DOHH2 (cell line): Measurements from ENCODE around the gene RGS3.

Experiments
- H3F3A ChIP-seq: fragments of 200-600 bp; sonication (generic), shearing (Covaris generic); 2 replicates; pipeline ENCODE4 v1.6.0; 2016; ENCODE audit warnings: antibody characterized with exemption, mild to moderate bottlenecking; ENCODE audit not compliant: control insufficient read depth, insufficient read depth
- H3K27ac ChIP-seq: fragments of 200-600 bp; sonication (generic); 2 replicates; pipeline ENCODE4 v1.5.1; 2014; ENCODE audit warnings: low read depth, mild to moderate bottlenecking, low read length, moderate library complexity
- H3K27me3 ChIP-seq: fragments of 200-600 bp; sonication (generic); 2 replicates; pipeline ENCODE4 v1.6.1; 2014; ENCODE audit warnings: mild to moderate bottlenecking, low read length, mixed read lengths; ENCODE audit not compliant: control insufficient read depth
- H3K36me3 ChIP-seq: fragments of 200-600 bp; sonication (generic); 2 replicates; pipeline ENCODE4 v1.6.1; 2014; ENCODE audit warnings: mild to moderate bottlenecking, low read length, moderate library complexity, mixed read lengths; ENCODE audit not compliant: control insufficient read depth
- H3K4me1 ChIP-seq: fragments of 200-600 bp; sonication (generic); 2 replicates; pipeline ENCODE4 v1.6.1; 2014; ENCODE audit warnings: mild to moderate bottlenecking, low read length, mixed read lengths; ENCODE audit not compliant: control insufficient read depth
- H3K4me2 ChIP-seq: fragments of 200-600 bp; sonication (generic); 2 replicates; pipeline ENCODE4 v1.6.0; 2014; ENCODE audit warnings: mild to moderate bottlenecking, low read length, moderate library complexity
- H3K4me3 ChIP-seq: fragments of 200-600 bp; sonication (generic); 2 replicates; pipeline ENCODE4 v1.5.1; 2014; ENCODE audit warnings: mild to moderate bottlenecking, low read length, mixed read lengths
- H3K79me2 ChIP-seq: fragments of 200-600 bp; sonication (generic); 2 replicates; pipeline ENCODE4 v1.6.1; 2014; ENCODE audit warnings: mild to moderate bottlenecking, low read length, mixed read lengths; ENCODE audit not compliant: control insufficient read depth
- H3K9me2 ChIP-seq: fragments of 200-600 bp; sonication (generic); replicated peaks from 2 replicates; pipeline ENCODE4 v1.6.1; 2014; ENCODE audit warnings: mild to moderate bottlenecking, low read length, mixed read lengths; ENCODE audit not compliant: control insufficient read depth
- H3K9me3 ChIP-seq: fragments of 200-600 bp; sonication (generic); 2 replicates; pipeline ENCODE4 v1.6.1; 2014; ENCODE audit warnings: antibody characterized with exemption, low read length, mixed read lengths; ENCODE audit not compliant: control insufficient read depth, insufficient read depth
- H4K20me1 ChIP-seq: fragments of 200-600 bp; sonication (generic); 2 replicates; pipeline ENCODE4 v1.6.0; 2014; ENCODE audit warnings: low read depth, mild to moderate bottlenecking, antibody characterized with exemption, low read length, moderate library complexity; ENCODE audit not compliant: control insufficient read depth, insufficient read depth
- CTCF ChIP-seq: fragments of 200-600 bp; sonication (generic); IDR thresholded peaks from one replicate; pipeline ENCODE4 v1.5.1; 2014; ENCODE audit warnings: antibody characterized with exemption, mild to moderate bottlenecking, low read depth, low read length; ENCODE audit not compliant: poor library complexity, severe bottlenecking
- EZH2phosphoT487 ChIP-seq: fragments of 200-600 bp; sonication (generic); IDR thresholded peaks from 2 replicates; pipeline ENCODE4 v1.6.1; 2017; ENCODE audit warnings: borderline replicate concordance, mild to moderate bottlenecking, antibody characterized with exemption, low read length, moderate library complexity, mixed read lengths

The RGS3 gene

GRCh38 chr9:113545068-113545467 is 81.5 kb downstream of the RGS3 start:
- Histone ChIP-seq H4K20me1 (no peaks in the 10 kb centered on the region), H3K4me2 (no peak overlapping the region), H3K27ac (no peak overlapping the region), H3F3A (0 out of 2 replicates have a peak, but pooled peaks cover 2% of the 10 kb centered on the region), H3K4me1 (peaks cover 19% of the 10 kb centered on the region), H3K27me3 (no peaks in the 10 kb centered on the region), H3K79me2 (no peaks in the 10 kb centered on the region), H3K9me3 (no peaks in the 10 kb centered on the region), H3K4me3 (no peak overlapping the region), H3K36me3 (no peaks in the 10 kb centered on the region), H3K9me2 (no peaks in the 10 kb centered on the region)
- TF ChIP-seq CTCF (no peak), EZH2phosphoT487 (no peak)

- H3K4me2 ChIP-seq = no peak overlapping the region
- TF ChIP-seq EZH2phosphoT487 (no peak), CTCF (no peak)
- no peaks in the 10 kb centered on the region for H3K79me2 ChIP-seq
- H3F3A ChIP-seq = 0 out of 2 replicates have a peak, but pooled peaks cover 2% of the 10 kb centered on the region
- H4K20me1 ChIP-seq = no peaks in the 10 kb centered on the region
- no peak overlapping the region for H3K4me3 ChIP-seq
- peaks cover 11% of the 10 kb centered on the region for H3K4me1 ChIP-seq
- no peak overlapping the region for H3K27ac ChIP-seq
- H3K36me3 ChIP-seq = no peaks in the 10 kb centered on the region
- no peaks in the 10 kb centered on the region for H3K9me3 ChIP-seq
- no peaks in the 10 kb centered on the region for H3K9me2 ChIP-seq
- no peaks in the 10 kb centered on the region for H3K27me3 ChIP-seq
Measured at GRCh38 chr9:113546566-113546965, 83.0 kb downstream of the RGS3 start.

GRCh38 chr9:113547501-113547900 is 84.0 kb downstream of the RGS3 start:
- TF ChIP-seq CTCF (no peak), EZH2phosphoT487 (no peak)
- Histone ChIP-seq H3K4me3 (no peak overlapping the region), H3K79me2 (no peaks in the 10 kb centered on the region), H3K4me1 (peaks cover 11% of the 10 kb centered on the region), H3K27me3 (no peaks in the 10 kb centered on the region), H3K9me3 (no peaks in the 10 kb centered on the region), H3K4me2 (no peak overlapping the region), H4K20me1 (no peaks in the 10 kb centered on the region), H3K9me2 (no peaks in the 10 kb centered on the region), H3K36me3 (no peaks in the 10 kb centered on the region), H3F3A (0 out of 2 replicates have a peak, but pooled peaks cover 2% of the 10 kb centered on the region), H3K27ac (no peak overlapping the region)
